GM12892 (cell line): ENCODE measurements around the gene PCDH15.

Source experiments
- POLR2A ChIP-seq: IDR thresholded peaks from 2 replicates; pipeline ENCODE4 v1.6.1; 2011; ENCODE audit warnings: low read depth, low read length, control low read depth
- POLR2AphosphoS5 ChIP-seq: IDR thresholded peaks from 2 replicates; pipeline ENCODE4 v1.6.1; 2011; ENCODE audit warnings: low read depth, low read length, control low read depth
- TAF1 ChIP-seq: IDR thresholded peaks from 2 replicates; pipeline ENCODE4 v1.6.1; 2011; ENCODE audit warnings: low read depth, mild to moderate bottlenecking, control low read depth, low read length, borderline replicate concordance

- TF ChIP-seq POLR2AphosphoS5 (no peak), POLR2A (no peak), TAF1 (no peak)
These were observed 652.5 kb downstream of the PCDH15 start for GRCh38 chr10:54148508-54148907.
